ENCODE data around the gene LNP1. TPM values are rescaled to one million over a fixed set of nuclear protein-coding genes. Genes with fewer than 3 reads are reported as not detected.

LNP1 gene
- total RNA-seq, 1 experiment from 2014 or later = 3.3 TPM

GRCh38 chr3:100395679-100396431, 5.5 kb upstream of the LNP1 start:
- Mint-ChIP-seq H3K27me3 (ENCODE audit: insufficient read depth, unreplicated experiment) (no peaks in the 10 kb centered on the region), H3K4me3 (ENCODE audit: unreplicated experiment) (no peak overlapping the region), H3K4me1 (ENCODE audit: low read depth, unreplicated experiment) (no peaks in the 10 kb centered on the region), H3K36me3 (ENCODE audit: insufficient read depth, unreplicated experiment) (peaks cover 2% of the 10 kb centered on the region), H3K9me3 (ENCODE audit: unreplicated experiment) (no peaks in the 10 kb centered on the region), H3K27ac (ENCODE audit: unreplicated experiment) (no peak overlapping the region)
- TF ChIP-seq CTCF (IDR thresholded peaks at IDR 0.05; ENCODE audit: insufficient read depth in 1 of 2, low read depth in 1 of 2, low read length in 1 of 2, severe bottlenecking in 1 of 2, unreplicated experiment in 1 of 2) = no peak
- CTCF ChIA-PET = interaction anchor here (0.6 kb wide), 1 partner anchor 175 kb away, joined by 3 read pairs; no protein-coding TSS in a partner anchor
- Histone ChIP-seq H3K27me3 (replicated peaks; ENCODE audit: control insufficient read depth, insufficient read depth, low read length) (no peaks in the 10 kb centered on the region), H3K9me3 (no peaks in the 10 kb centered on the region), H3K4me1 (no peaks in the 10 kb centered on the region), H3K36me3 (ENCODE audit: control insufficient read depth, insufficient read depth, low read length) (no peaks in the 10 kb centered on the region), H3K4me3 (ENCODE audit: low read depth, low read length) (no peak overlapping the region)
- POLR2A ChIA-PET = no interaction called here
- intact Hi-C loops (cut with micrococcal nuclease; ENCODE audit: unreplicated experiment) = no loop called here
- BruUV-seq (replicated peaks) = no TSS peak
- DNase-seq = no peak

GRCh38 chr3:100396967-100397366, 4.4 kb upstream of the LNP1 start:
- CTCF ChIA-PET = no interaction called here

More at GRCh38 chr3:100396967-100397366, 4.4 kb upstream of the LNP1 start:
- H3K27me3 ChIP-seq (replicated peaks; ENCODE audit: control insufficient read depth, insufficient read depth, low read length) = no peaks in the 10 kb centered on the region
- H3K4me1 Mint-ChIP-seq (ENCODE audit: low read depth, unreplicated experiment) = no peaks in the 10 kb centered on the region
- H3K27ac Mint-ChIP-seq (ENCODE audit: unreplicated experiment) = no peak overlapping the region
- peaks cover 10% of the 10 kb centered on the region for H3K36me3 Mint-ChIP-seq (ENCODE audit: insufficient read depth, unreplicated experiment)
- H3K9me3 ChIP-seq = no peaks in the 10 kb centered on the region
- no peak for DNase-seq
- no peaks in the 10 kb centered on the region for H3K36me3 ChIP-seq (ENCODE audit: control insufficient read depth, insufficient read depth, low read length)
- no TSS peak for BruUV-seq (replicated peaks)
- no peak overlapping the region for H3K4me3 ChIP-seq (ENCODE audit: low read depth, low read length)
- intact Hi-C loops (cut with micrococcal nuclease; ENCODE audit: unreplicated experiment) = no loop called here
- no peak for TF ChIP-seq CTCF (IDR thresholded peaks at IDR 0.05; ENCODE audit: insufficient read depth in 1 of 2, low read depth in 1 of 2, low read length in 1 of 2, severe bottlenecking in 1 of 2, unreplicated experiment in 1 of 2)
- H3K4me3 Mint-ChIP-seq (ENCODE audit: unreplicated experiment) = no peak overlapping the region
- POLR2A ChIA-PET = no interaction called here
- H3K27me3 Mint-ChIP-seq (ENCODE audit: insufficient read depth, unreplicated experiment) = no peaks in the 10 kb centered on the region
- H3K9me3 Mint-ChIP-seq (ENCODE audit: unreplicated experiment) = no peaks in the 10 kb centered on the region
- no peaks in the 10 kb centered on the region for H3K4me1 ChIP-seq

Data from Caco-2 (cell line).